C4-2B (cell line): ENCODE measurements around the gene MR1.

Experiments
- ZFX ChIP-seq: fragments of 450-650 bp; IDR thresholded peaks from 2 replicates; pipeline ENCODE4 v1.6.1; 2017
- TF ChIP-seq, protein P1 (sequence below): fragments of 450-650 bp; conservative IDR thresholded peaks from 2 replicates; pipeline ENCODE4 v1.5.1; 2017; ENCODE audit warnings: mild to moderate bottlenecking

GRCh38 chr1:181002582-181003172, 31.1 kb upstream of the MR1 start:
- TF ChIP-seq, protein P1, sequence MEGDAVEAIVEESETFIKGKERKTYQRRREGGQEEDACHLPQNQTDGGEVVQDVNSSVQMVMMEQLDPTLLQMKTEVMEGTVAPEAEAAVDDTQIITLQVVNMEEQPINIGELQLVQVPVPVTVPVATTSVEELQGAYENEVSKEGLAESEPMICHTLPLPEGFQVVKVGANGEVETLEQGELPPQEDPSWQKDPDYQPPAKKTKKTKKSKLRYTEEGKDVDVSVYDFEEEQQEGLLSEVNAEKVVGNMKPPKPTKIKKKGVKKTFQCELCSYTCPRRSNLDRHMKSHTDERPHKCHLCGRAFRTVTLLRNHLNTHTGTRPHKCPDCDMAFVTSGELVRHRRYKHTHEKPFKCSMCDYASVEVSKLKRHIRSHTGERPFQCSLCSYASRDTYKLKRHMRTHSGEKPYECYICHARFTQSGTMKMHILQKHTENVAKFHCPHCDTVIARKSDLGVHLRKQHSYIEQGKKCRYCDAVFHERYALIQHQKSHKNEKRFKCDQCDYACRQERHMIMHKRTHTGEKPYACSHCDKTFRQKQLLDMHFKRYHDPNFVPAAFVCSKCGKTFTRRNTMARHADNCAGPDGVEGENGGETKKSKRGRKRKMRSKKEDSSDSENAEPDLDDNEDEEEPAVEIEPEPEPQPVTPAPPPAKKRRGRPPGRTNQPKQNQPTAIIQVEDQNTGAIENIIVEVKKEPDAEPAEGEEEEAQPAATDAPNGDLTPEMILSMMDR = no peak
- no peak for TF ChIP-seq ZFX
